HL-60 (cell line): ENCODE data around the gene HOXC12.

Source experiments
- DNase-seq, 2 experiments: peaks; one replicate each; pipeline ENCODE4 v3.0.0-alpha.2; 2010 to 2020; ENCODE audit warnings: low read depth in 1 of 2, low spot score in 1 of 2
- H3K27ac ChIP-seq: fragments of 250-450 bp; sonication (Bioruptor Pico); replicated peaks from 2 replicates; pipeline ENCODE4 v1.5.1; 2020; ENCODE audit warnings: mild to moderate bottlenecking, moderate library complexity
- H3K27me3 ChIP-seq: fragments of 250-450 bp; sonication (Bioruptor Pico); 2 replicates; pipeline ENCODE4 v1.5.1; 2021; ENCODE audit warnings: mild to moderate bottlenecking, moderate library complexity; ENCODE audit not compliant: insufficient read depth, poor library complexity, severe bottlenecking
- H3K4me3 ChIP-seq: replicated peaks from 2 replicates; pipeline ENCODE4 v1.5.1; 2011; ENCODE audit warnings: mild to moderate bottlenecking, control low read depth, low read length; ENCODE audit not compliant: insufficient read depth
- GABPA ChIP-seq: IDR thresholded peaks from 2 replicates; pipeline ENCODE4 v1.6.1; 2012; ENCODE audit warnings: low read depth
- POLR2AphosphoS5 ChIP-seq: IDR thresholded peaks from 2 replicates; pipeline ENCODE4 v1.6.1; 2012; ENCODE audit warnings: low read depth
- SPI1 ChIP-seq: IDR thresholded peaks from 2 replicates; pipeline ENCODE4 v1.6.1; 2012; ENCODE audit warnings: low read depth, mild to moderate bottlenecking, borderline replicate concordance
- TF ChIP-seq, protein P1 (sequence below): IDR thresholded peaks from one replicate; pipeline ENCODE4 v1.5.1; 2011; ENCODE audit warnings: low read length, control low read depth, inconsistent platforms; ENCODE audit not compliant: insufficient read depth
- TF ChIP-seq, protein P2 (sequence below): IDR thresholded peaks from 2 replicates; pipeline ENCODE4 v1.6.1; 2012; ENCODE audit warnings: low read depth; ENCODE audit not compliant: insufficient replicate concordance

The HOXC12 gene

DNA sequence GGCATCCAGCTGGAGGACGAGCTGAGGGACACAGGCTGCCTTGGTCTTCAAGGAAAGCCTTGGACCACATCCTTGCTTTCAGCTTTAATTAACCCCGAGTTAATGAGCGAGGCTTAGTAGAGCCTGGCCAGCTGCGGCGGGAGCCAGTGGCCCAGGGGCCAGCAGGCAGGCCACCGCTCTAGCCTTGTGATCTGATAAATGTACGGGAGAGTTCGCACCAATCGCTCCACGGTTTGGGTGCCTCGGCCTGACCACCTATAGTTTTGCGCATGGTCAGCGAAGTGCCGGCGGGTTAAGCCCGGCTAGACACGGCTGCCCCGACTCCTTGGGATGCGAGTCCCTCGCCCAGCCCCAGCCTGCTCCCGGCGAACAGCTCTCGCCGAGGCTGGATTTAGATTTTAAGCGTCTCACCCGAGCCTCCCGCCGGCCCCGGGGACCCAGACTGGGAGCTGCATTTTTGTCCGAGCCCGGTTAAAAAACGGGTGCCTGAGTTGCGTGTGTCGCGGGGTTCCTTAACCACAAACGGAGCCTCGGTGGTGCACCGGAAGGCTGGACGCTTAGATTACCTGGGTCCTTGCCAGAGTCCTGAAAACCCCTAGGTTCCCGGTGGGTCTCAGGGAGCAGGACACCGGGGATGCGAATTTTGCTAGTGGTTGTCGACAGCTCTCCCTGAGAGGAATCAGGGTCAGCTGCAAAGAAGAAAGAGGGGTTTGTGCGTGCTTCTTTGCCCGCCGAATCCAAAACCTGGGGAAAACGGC is 2.9 kb upstream of the HOXC12 start:
- DNase-seq = no peak
- no peak for TF ChIP-seq SPI1
- TF ChIP-seq, protein P1, sequence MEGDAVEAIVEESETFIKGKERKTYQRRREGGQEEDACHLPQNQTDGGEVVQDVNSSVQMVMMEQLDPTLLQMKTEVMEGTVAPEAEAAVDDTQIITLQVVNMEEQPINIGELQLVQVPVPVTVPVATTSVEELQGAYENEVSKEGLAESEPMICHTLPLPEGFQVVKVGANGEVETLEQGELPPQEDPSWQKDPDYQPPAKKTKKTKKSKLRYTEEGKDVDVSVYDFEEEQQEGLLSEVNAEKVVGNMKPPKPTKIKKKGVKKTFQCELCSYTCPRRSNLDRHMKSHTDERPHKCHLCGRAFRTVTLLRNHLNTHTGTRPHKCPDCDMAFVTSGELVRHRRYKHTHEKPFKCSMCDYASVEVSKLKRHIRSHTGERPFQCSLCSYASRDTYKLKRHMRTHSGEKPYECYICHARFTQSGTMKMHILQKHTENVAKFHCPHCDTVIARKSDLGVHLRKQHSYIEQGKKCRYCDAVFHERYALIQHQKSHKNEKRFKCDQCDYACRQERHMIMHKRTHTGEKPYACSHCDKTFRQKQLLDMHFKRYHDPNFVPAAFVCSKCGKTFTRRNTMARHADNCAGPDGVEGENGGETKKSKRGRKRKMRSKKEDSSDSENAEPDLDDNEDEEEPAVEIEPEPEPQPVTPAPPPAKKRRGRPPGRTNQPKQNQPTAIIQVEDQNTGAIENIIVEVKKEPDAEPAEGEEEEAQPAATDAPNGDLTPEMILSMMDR = no peak
- Histone ChIP-seq H3K27ac (no peak overlapping the region), H3K4me3 (no peak overlapping the region), H3K27me3 (peaks cover 94% of the 10 kb centered on the region)

GRCh38 chr12:53952335-53952694 is 2.4 kb upstream of the HOXC12 start:
- TF ChIP-seq, protein P1 = no peak
- TF ChIP-seq POLR2AphosphoS5 = no peak
- no peak for TF ChIP-seq GABPA
- TF ChIP-seq, protein P2, sequence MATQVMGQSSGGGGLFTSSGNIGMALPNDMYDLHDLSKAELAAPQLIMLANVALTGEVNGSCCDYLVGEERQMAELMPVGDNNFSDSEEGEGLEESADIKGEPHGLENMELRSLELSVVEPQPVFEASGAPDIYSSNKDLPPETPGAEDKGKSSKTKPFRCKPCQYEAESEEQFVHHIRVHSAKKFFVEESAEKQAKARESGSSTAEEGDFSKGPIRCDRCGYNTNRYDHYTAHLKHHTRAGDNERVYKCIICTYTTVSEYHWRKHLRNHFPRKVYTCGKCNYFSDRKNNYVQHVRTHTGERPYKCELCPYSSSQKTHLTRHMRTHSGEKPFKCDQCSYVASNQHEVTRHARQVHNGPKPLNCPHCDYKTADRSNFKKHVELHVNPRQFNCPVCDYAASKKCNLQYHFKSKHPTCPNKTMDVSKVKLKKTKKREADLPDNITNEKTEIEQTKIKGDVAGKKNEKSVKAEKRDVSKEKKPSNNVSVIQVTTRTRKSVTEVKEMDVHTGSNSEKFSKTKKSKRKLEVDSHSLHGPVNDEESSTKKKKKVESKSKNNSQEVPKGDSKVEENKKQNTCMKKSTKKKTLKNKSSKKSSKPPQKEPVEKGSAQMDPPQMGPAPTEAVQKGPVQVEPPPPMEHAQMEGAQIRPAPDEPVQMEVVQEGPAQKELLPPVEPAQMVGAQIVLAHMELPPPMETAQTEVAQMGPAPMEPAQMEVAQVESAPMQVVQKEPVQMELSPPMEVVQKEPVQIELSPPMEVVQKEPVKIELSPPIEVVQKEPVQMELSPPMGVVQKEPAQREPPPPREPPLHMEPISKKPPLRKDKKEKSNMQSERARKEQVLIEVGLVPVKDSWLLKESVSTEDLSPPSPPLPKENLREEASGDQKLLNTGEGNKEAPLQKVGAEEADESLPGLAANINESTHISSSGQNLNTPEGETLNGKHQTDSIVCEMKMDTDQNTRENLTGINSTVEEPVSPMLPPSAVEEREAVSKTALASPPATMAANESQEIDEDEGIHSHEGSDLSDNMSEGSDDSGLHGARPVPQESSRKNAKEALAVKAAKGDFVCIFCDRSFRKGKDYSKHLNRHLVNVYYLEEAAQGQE = no peak
- no peak for TF ChIP-seq SPI1
- DNase-seq = no peak
- peaks cover 94% of the 10 kb centered on the region for H3K27me3 ChIP-seq
- H3K4me3 ChIP-seq = no peak overlapping the region
- no peak overlapping the region for H3K27ac ChIP-seq

GRCh38 chr12:53952871-53953734 is 1.6 kb upstream of the HOXC12 start:
- no peak overlapping the region for H3K4me3 ChIP-seq
- DNase-seq = peak in 1 of 2 experiments; percentile 13
- TF ChIP-seq, protein P2 = no peak
- TF ChIP-seq GABPA = no peak
- TF ChIP-seq SPI1 = no peak
- TF ChIP-seq POLR2AphosphoS5 = no peak
- TF ChIP-seq, protein P1 = no peak

More at GRCh38 chr12:53952871-53953734, 1.6 kb upstream of the HOXC12 start:
- Histone ChIP-seq H3K27me3 (peaks cover 93% of the 10 kb centered on the region), H3K27ac (no peak overlapping the region)
